ENCODE measurements around the gene PRRX2.

DNA sequence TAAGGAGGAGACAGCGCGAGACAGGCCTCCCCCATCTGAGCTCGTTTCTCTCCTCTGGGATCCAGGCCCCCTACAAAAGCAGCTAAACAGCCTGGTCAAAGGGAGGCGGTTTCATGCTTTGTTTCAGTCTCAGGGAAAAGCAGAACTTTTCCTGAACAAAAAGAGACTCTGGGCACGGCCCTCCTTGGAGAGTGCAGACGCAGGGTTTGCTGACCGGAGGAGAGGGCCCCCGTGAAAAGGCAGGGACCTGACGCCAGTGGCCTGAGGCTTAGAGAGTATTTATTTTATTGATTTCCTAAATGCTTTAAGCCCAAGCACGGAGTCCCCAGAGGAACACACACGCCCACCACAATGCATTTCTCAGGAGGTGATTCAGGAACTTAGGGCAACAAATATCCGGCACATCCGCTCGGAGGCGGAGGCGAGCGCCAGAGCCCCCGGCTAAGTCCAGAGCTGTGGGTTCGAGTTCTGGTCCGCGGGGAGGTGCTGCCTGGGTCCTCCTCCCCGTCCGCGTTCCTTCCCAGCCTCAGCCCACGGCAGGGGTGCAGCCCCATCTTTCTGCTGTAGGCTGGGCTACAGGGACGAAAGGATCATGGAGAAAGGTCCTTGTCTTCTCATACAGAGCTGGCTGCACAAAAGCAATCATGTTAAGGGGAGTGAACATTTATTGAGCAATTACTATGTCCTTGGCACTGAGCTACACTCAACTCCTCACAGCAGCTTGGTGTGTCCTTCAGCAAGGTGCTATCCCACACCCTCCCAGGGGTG, 47.4 kb downstream of the PRRX2 start:
- TF ChIP-seq, protein P1, sequence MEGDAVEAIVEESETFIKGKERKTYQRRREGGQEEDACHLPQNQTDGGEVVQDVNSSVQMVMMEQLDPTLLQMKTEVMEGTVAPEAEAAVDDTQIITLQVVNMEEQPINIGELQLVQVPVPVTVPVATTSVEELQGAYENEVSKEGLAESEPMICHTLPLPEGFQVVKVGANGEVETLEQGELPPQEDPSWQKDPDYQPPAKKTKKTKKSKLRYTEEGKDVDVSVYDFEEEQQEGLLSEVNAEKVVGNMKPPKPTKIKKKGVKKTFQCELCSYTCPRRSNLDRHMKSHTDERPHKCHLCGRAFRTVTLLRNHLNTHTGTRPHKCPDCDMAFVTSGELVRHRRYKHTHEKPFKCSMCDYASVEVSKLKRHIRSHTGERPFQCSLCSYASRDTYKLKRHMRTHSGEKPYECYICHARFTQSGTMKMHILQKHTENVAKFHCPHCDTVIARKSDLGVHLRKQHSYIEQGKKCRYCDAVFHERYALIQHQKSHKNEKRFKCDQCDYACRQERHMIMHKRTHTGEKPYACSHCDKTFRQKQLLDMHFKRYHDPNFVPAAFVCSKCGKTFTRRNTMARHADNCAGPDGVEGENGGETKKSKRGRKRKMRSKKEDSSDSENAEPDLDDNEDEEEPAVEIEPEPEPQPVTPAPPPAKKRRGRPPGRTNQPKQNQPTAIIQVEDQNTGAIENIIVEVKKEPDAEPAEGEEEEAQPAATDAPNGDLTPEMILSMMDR (IDR thresholded peaks at IDR 0.05; ENCODE audit: low read depth, low read length) = no peak
- TF ChIP-seq EZH2phosphoT487 (IDR thresholded peaks at IDR 0.05; ENCODE audit: low read depth) = no peak
